HL-60 (cell line): ENCODE results near the gene LIPH.

Source experiments
- DNase-seq, 2 experiments: peaks; one replicate each; pipeline ENCODE4 v3.0.0-alpha.2; 2010 to 2020; ENCODE audit warnings: low read depth in 1 of 2, low spot score in 1 of 2
- H3K27ac ChIP-seq: fragments of 250-450 bp; sonication (Bioruptor Pico); replicated peaks from 2 replicates; pipeline ENCODE4 v1.5.1; 2020; ENCODE audit warnings: mild to moderate bottlenecking, moderate library complexity
- H3K27me3 ChIP-seq: fragments of 250-450 bp; sonication (Bioruptor Pico); 2 replicates; pipeline ENCODE4 v1.5.1; 2021; ENCODE audit warnings: mild to moderate bottlenecking, moderate library complexity; ENCODE audit not compliant: insufficient read depth, poor library complexity, severe bottlenecking
- H3K4me3 ChIP-seq: replicated peaks from 2 replicates; pipeline ENCODE4 v1.5.1; 2011; ENCODE audit warnings: mild to moderate bottlenecking, control low read depth, low read length; ENCODE audit not compliant: insufficient read depth
- GABPA ChIP-seq: IDR thresholded peaks from 2 replicates; pipeline ENCODE4 v1.6.1; 2012; ENCODE audit warnings: low read depth
- POLR2AphosphoS5 ChIP-seq: IDR thresholded peaks from 2 replicates; pipeline ENCODE4 v1.6.1; 2012; ENCODE audit warnings: low read depth
- SPI1 ChIP-seq: IDR thresholded peaks from 2 replicates; pipeline ENCODE4 v1.6.1; 2012; ENCODE audit warnings: low read depth, mild to moderate bottlenecking, borderline replicate concordance
- TF ChIP-seq, protein P1 (sequence below): IDR thresholded peaks from one replicate; pipeline ENCODE4 v1.5.1; 2011; ENCODE audit warnings: low read length, control low read depth, inconsistent platforms; ENCODE audit not compliant: insufficient read depth
- TF ChIP-seq, protein P2 (sequence below): IDR thresholded peaks from 2 replicates; pipeline ENCODE4 v1.6.1; 2012; ENCODE audit warnings: low read depth; ENCODE audit not compliant: insufficient replicate concordance

The LIPH gene

GRCh38 chr3:185526349-185526951 is 25.9 kb downstream of the LIPH start:
- Histone ChIP-seq H3K4me3 (no peak overlapping the region), H3K27me3 (no peaks in the 10 kb centered on the region), H3K27ac (no peak overlapping the region)
- TF ChIP-seq, protein P1, sequence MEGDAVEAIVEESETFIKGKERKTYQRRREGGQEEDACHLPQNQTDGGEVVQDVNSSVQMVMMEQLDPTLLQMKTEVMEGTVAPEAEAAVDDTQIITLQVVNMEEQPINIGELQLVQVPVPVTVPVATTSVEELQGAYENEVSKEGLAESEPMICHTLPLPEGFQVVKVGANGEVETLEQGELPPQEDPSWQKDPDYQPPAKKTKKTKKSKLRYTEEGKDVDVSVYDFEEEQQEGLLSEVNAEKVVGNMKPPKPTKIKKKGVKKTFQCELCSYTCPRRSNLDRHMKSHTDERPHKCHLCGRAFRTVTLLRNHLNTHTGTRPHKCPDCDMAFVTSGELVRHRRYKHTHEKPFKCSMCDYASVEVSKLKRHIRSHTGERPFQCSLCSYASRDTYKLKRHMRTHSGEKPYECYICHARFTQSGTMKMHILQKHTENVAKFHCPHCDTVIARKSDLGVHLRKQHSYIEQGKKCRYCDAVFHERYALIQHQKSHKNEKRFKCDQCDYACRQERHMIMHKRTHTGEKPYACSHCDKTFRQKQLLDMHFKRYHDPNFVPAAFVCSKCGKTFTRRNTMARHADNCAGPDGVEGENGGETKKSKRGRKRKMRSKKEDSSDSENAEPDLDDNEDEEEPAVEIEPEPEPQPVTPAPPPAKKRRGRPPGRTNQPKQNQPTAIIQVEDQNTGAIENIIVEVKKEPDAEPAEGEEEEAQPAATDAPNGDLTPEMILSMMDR, result no peak
- TF ChIP-seq GABPA, result no peak
- TF ChIP-seq POLR2AphosphoS5, result no peak
- TF ChIP-seq, protein P2, sequence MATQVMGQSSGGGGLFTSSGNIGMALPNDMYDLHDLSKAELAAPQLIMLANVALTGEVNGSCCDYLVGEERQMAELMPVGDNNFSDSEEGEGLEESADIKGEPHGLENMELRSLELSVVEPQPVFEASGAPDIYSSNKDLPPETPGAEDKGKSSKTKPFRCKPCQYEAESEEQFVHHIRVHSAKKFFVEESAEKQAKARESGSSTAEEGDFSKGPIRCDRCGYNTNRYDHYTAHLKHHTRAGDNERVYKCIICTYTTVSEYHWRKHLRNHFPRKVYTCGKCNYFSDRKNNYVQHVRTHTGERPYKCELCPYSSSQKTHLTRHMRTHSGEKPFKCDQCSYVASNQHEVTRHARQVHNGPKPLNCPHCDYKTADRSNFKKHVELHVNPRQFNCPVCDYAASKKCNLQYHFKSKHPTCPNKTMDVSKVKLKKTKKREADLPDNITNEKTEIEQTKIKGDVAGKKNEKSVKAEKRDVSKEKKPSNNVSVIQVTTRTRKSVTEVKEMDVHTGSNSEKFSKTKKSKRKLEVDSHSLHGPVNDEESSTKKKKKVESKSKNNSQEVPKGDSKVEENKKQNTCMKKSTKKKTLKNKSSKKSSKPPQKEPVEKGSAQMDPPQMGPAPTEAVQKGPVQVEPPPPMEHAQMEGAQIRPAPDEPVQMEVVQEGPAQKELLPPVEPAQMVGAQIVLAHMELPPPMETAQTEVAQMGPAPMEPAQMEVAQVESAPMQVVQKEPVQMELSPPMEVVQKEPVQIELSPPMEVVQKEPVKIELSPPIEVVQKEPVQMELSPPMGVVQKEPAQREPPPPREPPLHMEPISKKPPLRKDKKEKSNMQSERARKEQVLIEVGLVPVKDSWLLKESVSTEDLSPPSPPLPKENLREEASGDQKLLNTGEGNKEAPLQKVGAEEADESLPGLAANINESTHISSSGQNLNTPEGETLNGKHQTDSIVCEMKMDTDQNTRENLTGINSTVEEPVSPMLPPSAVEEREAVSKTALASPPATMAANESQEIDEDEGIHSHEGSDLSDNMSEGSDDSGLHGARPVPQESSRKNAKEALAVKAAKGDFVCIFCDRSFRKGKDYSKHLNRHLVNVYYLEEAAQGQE, result no peak
- no peak for TF ChIP-seq SPI1
- DNase-seq, result no peak

GRCh38 chr3:185521349-185522138 is 30.8 kb downstream of the LIPH start:
- Histone ChIP-seq H3K27ac (no peak overlapping the region), H3K27me3 (no peaks in the 10 kb centered on the region), H3K4me3 (no peak overlapping the region)
- no peak for TF ChIP-seq GABPA
- TF ChIP-seq POLR2AphosphoS5, result no peak
- TF ChIP-seq, protein P1, result no peak
- TF ChIP-seq, protein P2, result no peak
- TF ChIP-seq SPI1, result no peak
- DNase-seq, result no peak

- H3K27me3 ChIP-seq, result peaks cover 2% of the 10 kb centered on the region
- DNase-seq, result no peak
- H3K4me3 ChIP-seq, result no peak overlapping the region
- H3K27ac ChIP-seq, result no peak overlapping the region
- no peak for TF ChIP-seq GABPA
- TF ChIP-seq, protein P2, result no peak
- no peak for TF ChIP-seq POLR2AphosphoS5
Measured at GRCh38 chr3:185519021-185519420, 33.4 kb downstream of the LIPH start.
